HepG2 (cell line): ENCODE data around the gene RCBTB2. TPM values are rescaled to one million over a fixed set of nuclear protein-coding genes. Genes with fewer than 3 reads are reported as not detected.

Experiments used
- ATAC-seq: fragments of 200-7000 bp; cut with Tn5 transposase; 3 replicates; pipeline ENCODE4 v1.9.1; 2020; ENCODE audit warnings: mild to moderate bottlenecking, moderate library complexity
- BruUV-seq: library from RNA; stranded (reverse); fragments of 400-500 nt; replicated peaks from 2 replicates; lab custom pipeline; 2021; lab: Mats Ljungman, UMichigan
- CTCF ChIA-PET: fragments of 300-600 bp; formaldehyde crosslinking; extraction: SDS; loops from one replicate; lab custom pipeline; 2021; ENCODE audit warnings: low total read pairs, inconsistent platforms, low intra/inter-chr PET ratio; lab: Yijun Ruan, JAX
- POLR2A ChIA-PET: fragments of 350-600 bp; sonication (Branson Sonifier 250); formaldehyde crosslinking; loops from one replicate; lab custom pipeline; 2020; ENCODE audit warnings: antibody characterized with exemption, inconsistent platforms; lab: Yijun Ruan, JAX
- DNase-seq: peaks from one replicate; pipeline ENCODE4 v3.0.0-alpha.2; 2015; ENCODE audit warnings: low spot score
- FAIRE-seq: peaks from 3 replicates; lab custom pipeline; 2011; peaks lifted over from hg19 to GRCh38; lab: Jason Lieb, UNC
- H2AFZ ChIP-seq: one replicate; pipeline ENCODE4 v1.6.1; 2011; ENCODE audit warnings: low read length, inconsistent platforms
- H3K27ac ChIP-seq: fragments of 300-600 bp; 3 replicates; pipeline ENCODE4 v1.8.0; 2011; ENCODE audit warnings: mixed run types, mild to moderate bottlenecking, mixed read lengths, low read length, inconsistent platforms; ENCODE audit not compliant: insufficient read depth; ENCODE audit errors: extremely low read length
- H3K27me3 ChIP-seq, 2 experiments: fragments of 200-600 bp in 1 of 2; 2 replicates in 1 of 2; 3 replicates in 1 of 2; pipeline versions ENCODE4 v1.6.0 to v1.8.0; 2011; ENCODE audit warnings: low read length in 2 of 2, mild to moderate bottlenecking in 2 of 2, moderate library complexity in 2 of 2, inconsistent platforms in 1 of 2; ENCODE audit not compliant: insufficient read depth in 2 of 2, control insufficient read depth in 1 of 2
- H3K36me3 ChIP-seq, 2 experiments: fragments of 200-600 bp in 1 of 2; replicated peaks in 1 of 2; 2 replicates in 1 of 2; 3 replicates in 1 of 2; pipeline versions ENCODE4 v1.5.1 to v1.8.0; 2011; ENCODE audit warnings: low read length in 2 of 2, inconsistent platforms in 1 of 2; ENCODE audit not compliant: insufficient read depth in 2 of 2, control insufficient read depth in 1 of 2
- H3K4me1 ChIP-seq: 2 replicates; pipeline ENCODE4 v1.5.1; 2012; ENCODE audit warnings: low read length, inconsistent platforms; ENCODE audit not compliant: insufficient read depth
- H3K4me2 ChIP-seq: 2 replicates; pipeline ENCODE4 v1.6.0; 2011; ENCODE audit warnings: low read depth, low read length, inconsistent platforms
- H3K4me3 ChIP-seq, 3 experiments: fragments of 200-600 bp in 1 of 3; sonication (generic), shearing (Covaris generic) in 1 of 3; replicated peaks in 1 of 3; 2 replicates each; pipeline ENCODE4 v1.5.1; 2011 to 2016; ENCODE audit warnings: low read length in 3 of 3, inconsistent platforms in 2 of 3, low read depth in 2 of 3, mild to moderate bottlenecking in 2 of 3, control low read depth in 1 of 3, mixed read lengths in 1 of 3; ENCODE audit not compliant: insufficient read depth in 1 of 3
- H3K79me2 ChIP-seq: one replicate; pipeline ENCODE4 v1.6.1; 2011; ENCODE audit warnings: low read length, inconsistent platforms; ENCODE audit not compliant: insufficient read depth
- H3K9ac ChIP-seq: 2 replicates; pipeline ENCODE4 v1.6.0; 2011; ENCODE audit warnings: mild to moderate bottlenecking, low read depth, low read length, inconsistent platforms; ENCODE audit not compliant: insufficient read depth
- H3K9me3 ChIP-seq: 2 replicates; pipeline ENCODE4 v1.5.1; 2012; ENCODE audit warnings: mild to moderate bottlenecking, low read length
- H4K20me1 ChIP-seq: 2 replicates; pipeline ENCODE4 v1.6.0; 2011; ENCODE audit warnings: inconsistent platforms, mild to moderate bottlenecking, low read length, moderate library complexity; ENCODE audit not compliant: insufficient read depth
- FOXA1 ChIP-seq, 2 experiments: fragments of 450-650 bp in 1 of 2; sonication (generic) in 1 of 2; formaldehyde crosslinking in 1 of 2; IDR thresholded peaks; 2 replicates each; pipeline versions ENCODE4 v1.4.0 to v1.6.1; 2016 to 2020; ENCODE audit warnings: missing genetic modification reagents in 1 of 2
- GATAD2A ChIP-seq: IDR thresholded peaks from 2 replicates; pipeline ENCODE4 v1.6.1; 2016
- ZNF138 ChIP-seq: sonication (generic); formaldehyde crosslinking; IDR thresholded peaks from 2 replicates; pipeline ENCODE4 v1.5.0; 2020; ENCODE audit warnings: mild to moderate bottlenecking, low read depth, missing genetic modification reagents
- WGBS: methylation state at CpG from one replicate; pipeline ENCODE4 v1.1.6; 2017; ENCODE audit warnings: low lambda C conversion rate; 5-methylcytosine and 5-hydroxymethylcytosine counted together
- in situ Hi-C: cut with HindIII; loops from 2 replicates; pipeline ENCODE4 v1.10.0; 2017; ENCODE audit warnings: low pct_unique_long_range_greater_than_20kb; ENCODE audit not compliant: extremely low pct_ligation_motif_present
- intact Hi-C: fragments of 100-400 bp; cut with micrococcal nuclease; formaldehyde crosslinking; loops from one replicate; pipeline ENCODE4 v1.10.0; 2022; ENCODE audit not compliant: unreplicated experiment
- polyA plus RNA-seq, 8 experiments: library from polyadenylated mRNA; depleted of rRNA in 3 of 8; stranded (reverse) in 7 of 8; unstranded in 1 of 8; fragments of >200 nt; fragmentation: Illumina TruSeq in 4 of 8; extraction: Trizol in 4 of 8; gene quantifications; 2 replicates each; pipeline versions ENCODE4 v1.2.1 to v1.2.3, GENCODE V29; 2011 to 2016; ENCODE audit warnings: low read depth in 4 of 8, missing spikeins in 1 of 8, mixed read lengths in 1 of 8; ENCODE audit not compliant: insufficient read depth in 1 of 8
- total RNA-seq, 5 experiments: library from RNA; depleted of rRNA; stranded (reverse); fragments of >200 nt; fragmentation: Illumina TruSeq; extraction: Trizol; gene quantifications; 2 replicates each; pipeline ENCODE4 v1.2.3, GENCODE V29; 2016; ENCODE audit warnings: low read depth in 1 of 5
- TF ChIP-seq, protein P1 (sequence below): IDR thresholded peaks from 2 replicates; pipeline ENCODE4 v1.6.1; 2016; ENCODE audit warnings: control low read depth
- TF ChIP-seq, protein P2 (sequence below): IDR thresholded peaks from 2 replicates; pipeline ENCODE4 v1.4.0; 2020; ENCODE audit warnings: mild to moderate bottlenecking, missing genetic modification reagents

RCBTB2 gene
- total and polyA plus RNA-seq, 2 of the 13 experiments (the other 11 are each of a cell fraction or from before 2014, with no cell fraction given): 1.9 to 2.7 TPM

DNA sequence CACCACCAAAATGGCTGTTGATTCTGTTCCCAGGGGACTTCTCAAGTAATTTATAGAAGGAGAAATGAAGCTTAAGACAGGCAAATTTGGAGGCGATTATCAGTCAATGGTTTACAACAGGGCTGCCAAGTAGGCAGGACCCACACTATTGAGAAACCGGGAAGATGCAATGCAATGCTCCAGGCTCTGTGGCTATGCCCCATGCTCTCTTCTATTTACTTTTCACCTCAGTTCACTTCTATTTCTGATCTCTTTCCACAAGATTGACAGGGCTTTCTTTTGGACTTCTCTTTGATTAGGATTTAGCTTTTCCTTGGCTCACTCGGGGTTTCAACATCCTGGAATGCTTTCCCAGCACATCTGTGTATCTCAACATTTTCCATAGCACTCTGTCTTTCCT lies 12.7 kb upstream of the RCBTB2 start:
- Histone ChIP-seq H3K27ac (no peak overlapping the region), H2AFZ (no peak overlapping the region), H3K9me3 (no peaks in the 10 kb centered on the region), H3K79me2 (no peaks in the 10 kb centered on the region), H3K27me3 (no peaks in the 10 kb centered on the region), H3K4me2 (peak overlapping the region; percentile 37), H3K4me1 (peaks cover 64% of the 10 kb centered on the region), H3K36me3 (no peaks in the 10 kb centered on the region), H3K9ac (no peak overlapping the region), H3K4me3 (no peak overlapping the region), H4K20me1 (no peaks in the 10 kb centered on the region)
- in situ Hi-C loops (no loop called here), intact Hi-C loops (no loop called here)
- FAIRE-seq: no peak
- TF ChIP-seq ZNF138 (no peak), GATAD2A (CRISPR knock-in tag) (0 out of 2 replicates have a peak, but pooled peaks have one; percentile 12), FOXA1 (IDR thresholded peaks at IDR 0.05) (no peak), FOXA1 (CRISPR knock-in tag; IDR thresholded peaks at IDR 0.05) (peak; percentile 35; the same call in 1 of the 2 replicates)
- TF ChIP-seq, protein P1, sequence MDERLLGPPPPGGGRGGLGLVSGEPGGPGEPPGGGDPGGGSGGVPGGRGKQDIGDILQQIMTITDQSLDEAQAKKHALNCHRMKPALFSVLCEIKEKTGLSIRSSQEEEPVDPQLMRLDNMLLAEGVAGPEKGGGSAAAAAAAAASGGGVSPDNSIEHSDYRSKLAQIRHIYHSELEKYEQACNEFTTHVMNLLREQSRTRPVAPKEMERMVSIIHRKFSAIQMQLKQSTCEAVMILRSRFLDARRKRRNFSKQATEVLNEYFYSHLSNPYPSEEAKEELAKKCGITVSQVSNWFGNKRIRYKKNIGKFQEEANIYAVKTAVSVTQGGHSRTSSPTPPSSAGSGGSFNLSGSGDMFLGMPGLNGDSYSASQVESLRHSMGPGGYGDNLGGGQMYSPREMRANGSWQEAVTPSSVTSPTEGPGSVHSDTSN (CRISPR knock-in tag): peak; percentile 23; the same call in 1 of the 2 replicates
- TF ChIP-seq, protein P2, sequence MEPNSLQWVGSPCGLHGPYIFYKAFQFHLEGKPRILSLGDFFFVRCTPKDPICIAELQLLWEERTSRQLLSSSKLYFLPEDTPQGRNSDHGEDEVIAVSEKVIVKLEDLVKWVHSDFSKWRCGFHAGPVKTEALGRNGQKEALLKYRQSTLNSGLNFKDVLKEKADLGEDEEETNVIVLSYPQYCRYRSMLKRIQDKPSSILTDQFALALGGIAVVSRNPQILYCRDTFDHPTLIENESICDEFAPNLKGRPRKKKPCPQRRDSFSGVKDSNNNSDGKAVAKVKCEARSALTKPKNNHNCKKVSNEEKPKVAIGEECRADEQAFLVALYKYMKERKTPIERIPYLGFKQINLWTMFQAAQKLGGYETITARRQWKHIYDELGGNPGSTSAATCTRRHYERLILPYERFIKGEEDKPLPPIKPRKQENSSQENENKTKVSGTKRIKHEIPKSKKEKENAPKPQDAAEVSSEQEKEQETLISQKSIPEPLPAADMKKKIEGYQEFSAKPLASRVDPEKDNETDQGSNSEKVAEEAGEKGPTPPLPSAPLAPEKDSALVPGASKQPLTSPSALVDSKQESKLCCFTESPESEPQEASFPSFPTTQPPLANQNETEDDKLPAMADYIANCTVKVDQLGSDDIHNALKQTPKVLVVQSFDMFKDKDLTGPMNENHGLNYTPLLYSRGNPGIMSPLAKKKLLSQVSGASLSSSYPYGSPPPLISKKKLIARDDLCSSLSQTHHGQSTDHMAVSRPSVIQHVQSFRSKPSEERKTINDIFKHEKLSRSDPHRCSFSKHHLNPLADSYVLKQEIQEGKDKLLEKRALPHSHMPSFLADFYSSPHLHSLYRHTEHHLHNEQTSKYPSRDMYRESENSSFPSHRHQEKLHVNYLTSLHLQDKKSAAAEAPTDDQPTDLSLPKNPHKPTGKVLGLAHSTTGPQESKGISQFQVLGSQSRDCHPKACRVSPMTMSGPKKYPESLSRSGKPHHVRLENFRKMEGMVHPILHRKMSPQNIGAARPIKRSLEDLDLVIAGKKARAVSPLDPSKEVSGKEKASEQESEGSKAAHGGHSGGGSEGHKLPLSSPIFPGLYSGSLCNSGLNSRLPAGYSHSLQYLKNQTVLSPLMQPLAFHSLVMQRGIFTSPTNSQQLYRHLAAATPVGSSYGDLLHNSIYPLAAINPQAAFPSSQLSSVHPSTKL (CRISPR knock-in tag): 0 out of 2 replicates have a peak, but pooled peaks have one; percentile 14
- POLR2A ChIA-PET: interaction anchor here (0.8 kb wide), 1 partner anchor 13 kb away, joined by 3 read pairs; the partner anchor contains the start of gene RCBTB2
- CTCF ChIA-PET: no interaction called here
- no TSS peak for BruUV-seq
- peak; percentile 38 for DNase-seq
- 0% methylated on average over 3 of the region's 3 CpGs for WGBS
- peak; percentile 34; the same call in 1 of the 3 replicates for ATAC-seq
